Spleen (tissue), 11 donors: ENCODE results near the gene ATF6. TPM values are rescaled to one million over a fixed set of nuclear protein-coding genes. Genes with fewer than 3 reads are reported as not detected.

Experiments
- DNase-seq: peaks from one replicate; pipeline ENCODE4 v3.0.0-alpha.2; 2020
- H3K27ac ChIP-seq, 8 donors: fragments of 200-600 bp; sonication (generic) in 7 of 8; 1 replicate in 4 of 8; 2 replicates in 4 of 8; pipeline versions ENCODE4 v1.5.0 to v1.8.0; 2016 to 2021; ENCODE audit warnings: inconsistent platforms in 4 of 8, mild to moderate bottlenecking in 4 of 8, moderate library complexity in 1 of 8
- H3K27me3 ChIP-seq, 7 donors: fragments of 200-600 bp; sonication (generic) in 6 of 7; replicated peaks in 1 of 7; 1 replicate in 4 of 7; 2 replicates in 3 of 7; pipeline versions ENCODE4 v1.5.0 to v1.8.0; 2016 to 2021; ENCODE audit warnings: inconsistent platforms in 3 of 7, mild to moderate bottlenecking in 1 of 7
- H3K36me3 ChIP-seq, 6 donors: fragments of 200-600 bp; sonication (generic) in 5 of 6; 1 replicate in 4 of 6; 2 replicates in 2 of 6; pipeline versions ENCODE4 v1.5.0 to v1.8.0; 2016 to 2021; ENCODE audit warnings: inconsistent platforms in 2 of 6
- H3K4me1 ChIP-seq, 6 donors: fragments of 200-600 bp; sonication (generic) in 5 of 6; 1 replicate in 3 of 6; 2 replicates in 3 of 6; pipeline versions ENCODE4 v1.5.0 to v1.8.0; 2016 to 2021; ENCODE audit warnings: inconsistent platforms in 3 of 6
- H3K4me3 ChIP-seq, 8 donors: fragments of 200-600 bp; sonication (generic) in 7 of 8; 1 replicate in 4 of 8; 2 replicates in 4 of 8; pipeline versions ENCODE4 v1.5.0 to v1.8.0; 2016 to 2021; ENCODE audit warnings: inconsistent platforms in 4 of 8, mild to moderate bottlenecking in 4 of 8, moderate library complexity in 2 of 8
- H3K9me3 ChIP-seq, 8 donors: fragments of 200-600 bp; sonication (generic) in 7 of 8; 1 replicate in 4 of 8; 2 replicates in 4 of 8; pipeline versions ENCODE4 v1.5.0 to v1.8.0; 2016 to 2021; ENCODE audit warnings: inconsistent platforms in 4 of 8
- POLR2A ChIP-seq, 3 donors: fragments of 450-650 bp; IDR thresholded peaks; one replicate each; pipeline ENCODE4 v1.5.1; 2017; ENCODE audit warnings: antibody characterized with exemption in 3 of 3, mild to moderate bottlenecking in 1 of 3
- POLR2AphosphoS5 ChIP-seq, 3 donors: sonication (generic); formaldehyde crosslinking; IDR thresholded peaks; one replicate each; pipeline ENCODE4 v1.5.1; 2017; ENCODE audit warnings: antibody characterized with exemption in 3 of 3
- WGBS, 5 donors: extraction: QIAGEN DNeasy Blood & Tissue Kit in 3 of 5; methylation state at CpG; one replicate each; pipeline versions ENCODE4 v1.1.5 to v1.1.7; 2013 to 2018; 5-methylcytosine and 5-hydroxymethylcytosine counted together
- intact Hi-C: fragments of 100-400 bp; cut with DNase I; formaldehyde crosslinking; loops from one replicate; pipeline ENCODE4 v1.15.0; 2023; ENCODE audit warnings: low total_unique reads
- polyA plus RNA-seq, 3 donors: library from polyadenylated mRNA; stranded (reverse); fragments of 200-250 nt; gene quantifications; one replicate each; pipeline ENCODE4 v1.2.1, GENCODE V29; 2013
- total RNA-seq, 7 donors: library from RNA; depleted of rRNA in 3 of 7; stranded (reverse); fragments of >200 nt in 3 of 7; fragmentation: NEBNext Ultra II Directional in 4 of 7; extraction: Animal tissue kit (Norgen Biotek cat#: 25700) in 4 of 7; gene quantifications; one replicate each; pipeline versions ENCODE4 v1.1.0 to v1.2.1, GENCODE V29; 2016 to 2021
- TF ChIP-seq, protein P1 (sequence below), 11 experiments: fragments of 200-600 bp in 7 of 11; fragments of 450-650 bp in 4 of 11; sonication (generic) in 4 of 11; IDR thresholded peaks in 8 of 11; conservative IDR thresholded peaks in 3 of 11; 1 replicate in 7 of 11; 2 replicates in 4 of 11; pipeline versions ENCODE4 v1.4.0 to v1.8.0; 2016 to 2021; ENCODE audit warnings: antibody characterized with exemption in 11 of 11, inconsistent platforms in 4 of 11, mild to moderate bottlenecking in 1 of 11
- donor health status: healthy with polysubstance abuse.
- donor health status: DM: no; HTN: no; CAD: no; lungs with moderate emphysema.
- donor health status: DM: no; HTN: no; CAD: no.
- donor health status: Bipolar disorder and iron deficiency.
- donor health status: healthy.
- donor health status: DM: no; HTN: no; CAD: no.
- donor health status: DM: yes; HTN: yes; CAD: no.

Gene ATF6
- total and polyA plus RNA-seq, 10 donors = 2.5 to 46.8 (median 33.0) TPM

DNA sequence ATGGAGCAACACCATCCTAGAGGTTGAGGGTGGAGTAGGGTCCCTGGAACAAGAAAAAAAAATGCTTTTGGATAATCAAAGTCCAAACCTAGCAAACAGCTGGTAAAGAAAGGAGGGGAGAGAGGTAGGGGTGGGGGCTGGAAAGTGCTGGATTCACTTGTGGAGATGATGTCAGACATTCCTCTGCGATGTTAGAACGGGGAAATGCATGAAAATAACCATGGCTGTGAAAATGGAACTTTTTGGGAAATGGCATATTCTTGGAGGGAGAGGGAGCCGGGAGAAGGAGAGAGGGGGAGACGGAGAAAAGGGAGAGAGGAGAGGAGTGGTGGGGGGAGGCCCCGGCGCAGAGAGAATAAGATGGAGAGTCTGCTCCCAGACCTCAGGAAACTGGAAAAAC, 203.9 kb downstream of the ATF6 start:
- H3K9me3 ChIP-seq = no peaks in the 10 kb centered on the region
- H3K27ac ChIP-seq = no peak overlapping the region
- H3K4me1 ChIP-seq = no peaks in the 10 kb centered on the region
- no peak overlapping the region for H3K4me3 ChIP-seq
- peaks cover 0 to 35% (median 0%) of the 10 kb centered on the region in 6 donors for H3K36me3 ChIP-seq
- intact Hi-C loops = no loop called here
- WGBS, 5 donors = 85 to 94% (median 89%) methylated on average over 6 of the region's 6 CpGs
- no peak for DNase-seq
- no peaks in the 10 kb centered on the region for H3K27me3 ChIP-seq
- no peak for TF ChIP-seq POLR2AphosphoS5 (IDR thresholded peaks at IDR 0.05)

DNA sequence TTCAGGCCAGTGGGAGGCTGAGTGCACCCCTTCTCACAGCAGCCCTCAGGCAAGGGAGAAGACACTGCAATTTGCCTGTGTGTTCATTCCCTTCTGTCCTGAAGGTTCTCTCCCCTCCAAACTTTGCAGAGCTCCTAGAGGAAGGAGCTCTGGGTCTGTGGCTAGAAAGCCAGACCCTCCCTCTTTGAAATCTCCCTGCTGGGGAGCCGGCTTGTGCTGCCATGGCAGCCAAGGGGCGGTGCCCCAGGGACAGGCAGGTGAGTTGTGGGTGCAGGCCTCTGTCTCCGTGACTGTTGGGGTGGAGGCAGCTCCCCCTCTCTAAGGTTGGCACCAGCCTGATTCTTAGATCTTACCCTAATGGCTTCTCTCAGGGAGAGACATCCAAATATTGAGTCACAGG, 204.5 kb downstream of the ATF6 start:
- Histone ChIP-seq H3K9me3 (no peaks in the 10 kb centered on the region), H3K27me3 (no peaks in the 10 kb centered on the region), H3K36me3 (peaks cover 0 to 29% (median 0%) of the 10 kb centered on the region in 6 donors), H3K4me1 (no peaks in the 10 kb centered on the region), H3K27ac (no peak overlapping the region), H3K4me3 (no peak overlapping the region)
- TF ChIP-seq POLR2A (IDR thresholded peaks at IDR 0.05) (no peak), POLR2AphosphoS5 (IDR thresholded peaks at IDR 0.05) (no peak)
- WGBS, 5 donors = 46 to 68% (median 56%) methylated on average over 3 of the region's 3 CpGs
- intact Hi-C loops = no loop called here
- DNase-seq = no peak

GRCh38 chr1:161972828-161973227, 206.7 kb downstream of the ATF6 start:
- TF ChIP-seq POLR2A (IDR thresholded peaks at IDR 0.05) (no peak), POLR2AphosphoS5 (IDR thresholded peaks at IDR 0.05) (no peak)
- TF ChIP-seq, protein P1, sequence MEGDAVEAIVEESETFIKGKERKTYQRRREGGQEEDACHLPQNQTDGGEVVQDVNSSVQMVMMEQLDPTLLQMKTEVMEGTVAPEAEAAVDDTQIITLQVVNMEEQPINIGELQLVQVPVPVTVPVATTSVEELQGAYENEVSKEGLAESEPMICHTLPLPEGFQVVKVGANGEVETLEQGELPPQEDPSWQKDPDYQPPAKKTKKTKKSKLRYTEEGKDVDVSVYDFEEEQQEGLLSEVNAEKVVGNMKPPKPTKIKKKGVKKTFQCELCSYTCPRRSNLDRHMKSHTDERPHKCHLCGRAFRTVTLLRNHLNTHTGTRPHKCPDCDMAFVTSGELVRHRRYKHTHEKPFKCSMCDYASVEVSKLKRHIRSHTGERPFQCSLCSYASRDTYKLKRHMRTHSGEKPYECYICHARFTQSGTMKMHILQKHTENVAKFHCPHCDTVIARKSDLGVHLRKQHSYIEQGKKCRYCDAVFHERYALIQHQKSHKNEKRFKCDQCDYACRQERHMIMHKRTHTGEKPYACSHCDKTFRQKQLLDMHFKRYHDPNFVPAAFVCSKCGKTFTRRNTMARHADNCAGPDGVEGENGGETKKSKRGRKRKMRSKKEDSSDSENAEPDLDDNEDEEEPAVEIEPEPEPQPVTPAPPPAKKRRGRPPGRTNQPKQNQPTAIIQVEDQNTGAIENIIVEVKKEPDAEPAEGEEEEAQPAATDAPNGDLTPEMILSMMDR (IDR thresholded peaks at IDR 0.05 in 8 of 11, conservative IDR thresholded peaks at IDR 0.05 in 3 of 11) = no peak
- DNase-seq = no peak
- WGBS, 5 donors = 77 to 89% (median 86%) methylated on average over 9 of the region's 9 CpGs
- Histone ChIP-seq H3K27me3 (no peaks in the 10 kb centered on the region), H3K9me3 (no peaks in the 10 kb centered on the region), H3K27ac (no peak overlapping the region), H3K4me3 (no peak overlapping the region), H3K36me3 (peaks cover 0 to 7% (median 0%) of the 10 kb centered on the region in 6 donors), H3K4me1 (no peaks in the 10 kb centered on the region)
- intact Hi-C loops = no loop called here

- Histone ChIP-seq H3K4me3 (no peak overlapping the region), H3K36me3 (peaks cover 0 to 5% (median 0%) of the 10 kb centered on the region in 6 donors), H3K4me1 (no peaks in the 10 kb centered on the region), H3K9me3 (no peaks in the 10 kb centered on the region), H3K27me3 (no peaks in the 10 kb centered on the region), H3K27ac (no peak overlapping the region)
- 73 to 86% (median 82%) methylated on average over 8 to 9 of the region's 9 CpGs for WGBS, 5 donors
- no peak for DNase-seq
- intact Hi-C loops = no loop called here
- TF ChIP-seq POLR2AphosphoS5 (IDR thresholded peaks at IDR 0.05) (no peak), POLR2A (IDR thresholded peaks at IDR 0.05) (no peak)
- TF ChIP-seq, protein P1 (IDR thresholded peaks at IDR 0.05 in 8 of 11, conservative IDR thresholded peaks at IDR 0.05 in 3 of 11) = no peak
These were observed 208.1 kb downstream of the ATF6 start for GRCh38 chr1:161973924-161974845.

DNA sequence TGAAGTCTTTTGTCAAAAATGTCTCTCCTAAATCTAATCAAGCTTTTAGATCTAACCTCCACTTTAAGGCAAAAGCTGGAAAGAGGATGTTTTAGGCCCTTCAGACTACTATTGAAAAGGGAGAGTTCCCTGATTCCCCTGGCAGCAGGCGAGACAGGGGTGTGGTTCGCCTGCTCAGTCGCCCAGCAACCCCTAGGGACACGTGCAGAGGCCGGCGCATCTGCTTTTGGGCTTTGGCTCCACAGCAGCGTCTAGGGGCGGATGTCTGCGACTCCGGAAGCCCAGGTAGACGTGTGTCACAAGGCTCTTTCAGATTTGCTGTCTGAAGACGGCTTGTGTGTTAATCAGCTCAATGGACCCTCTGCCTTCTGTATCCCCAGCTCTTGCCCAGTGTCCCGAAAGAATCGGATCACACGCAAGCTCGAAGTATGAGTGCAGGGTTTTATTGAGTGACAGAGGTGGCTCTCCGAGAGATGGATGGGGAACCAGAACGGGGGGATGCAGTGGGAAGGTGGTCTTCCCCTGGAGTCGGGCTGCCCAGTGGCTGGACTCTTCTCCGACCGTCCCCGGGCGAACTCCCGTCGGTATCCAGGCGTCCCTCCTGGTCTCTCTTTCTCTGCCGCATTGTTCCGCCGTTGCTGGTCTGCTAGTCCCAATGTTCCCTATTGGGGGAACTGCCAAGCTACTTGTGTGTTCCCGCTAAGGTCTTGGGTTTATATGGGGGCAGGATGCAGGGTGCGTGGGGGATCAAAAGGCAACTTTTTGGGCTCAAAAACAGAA, 212.1 kb downstream of the ATF6 start:
- no peak overlapping the region for H3K27ac ChIP-seq
- H3K36me3 ChIP-seq = no peaks in the 10 kb centered on the region
- H3K9me3 ChIP-seq = no peaks in the 10 kb centered on the region
- H3K4me1 ChIP-seq = no peaks in the 10 kb centered on the region
- 89 to 93% (median 91%) methylated on average over 31 of the region's 31 CpGs for WGBS, 5 donors
- intact Hi-C loops = no loop called here
- no peak for TF ChIP-seq POLR2AphosphoS5 (IDR thresholded peaks at IDR 0.05)
- TF ChIP-seq POLR2A (IDR thresholded peaks at IDR 0.05) = no peak
- TF ChIP-seq, protein P1 (IDR thresholded peaks at IDR 0.05 in 8 of 11, conservative IDR thresholded peaks at IDR 0.05 in 3 of 11) = no peak
- DNase-seq = no peak
- H3K4me3 ChIP-seq = no peak overlapping the region
- H3K27me3 ChIP-seq = no peaks in the 10 kb centered on the region
